ENCODE data around the gene VEGFC. TPM values are rescaled to one million over a fixed set of nuclear protein-coding genes. Genes with fewer than 3 reads are reported as not detected.

The VEGFC gene, protein sequence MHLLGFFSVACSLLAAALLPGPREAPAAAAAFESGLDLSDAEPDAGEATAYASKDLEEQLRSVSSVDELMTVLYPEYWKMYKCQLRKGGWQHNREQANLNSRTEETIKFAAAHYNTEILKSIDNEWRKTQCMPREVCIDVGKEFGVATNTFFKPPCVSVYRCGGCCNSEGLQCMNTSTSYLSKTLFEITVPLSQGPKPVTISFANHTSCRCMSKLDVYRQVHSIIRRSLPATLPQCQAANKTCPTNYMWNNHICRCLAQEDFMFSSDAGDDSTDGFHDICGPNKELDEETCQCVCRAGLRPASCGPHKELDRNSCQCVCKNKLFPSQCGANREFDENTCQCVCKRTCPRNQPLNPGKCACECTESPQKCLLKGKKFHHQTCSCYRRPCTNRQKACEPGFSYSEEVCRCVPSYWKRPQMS
- total RNA-seq (under 1 TPM in 2 of 5 donors, not detected in 3; 0.13 to 0.18 TPM), total RNA-seq (0 to 0.06 (median 0) reads per million in 29 experiments)
- total RNA-seq (2013), result 0.09 TPM

DNA sequence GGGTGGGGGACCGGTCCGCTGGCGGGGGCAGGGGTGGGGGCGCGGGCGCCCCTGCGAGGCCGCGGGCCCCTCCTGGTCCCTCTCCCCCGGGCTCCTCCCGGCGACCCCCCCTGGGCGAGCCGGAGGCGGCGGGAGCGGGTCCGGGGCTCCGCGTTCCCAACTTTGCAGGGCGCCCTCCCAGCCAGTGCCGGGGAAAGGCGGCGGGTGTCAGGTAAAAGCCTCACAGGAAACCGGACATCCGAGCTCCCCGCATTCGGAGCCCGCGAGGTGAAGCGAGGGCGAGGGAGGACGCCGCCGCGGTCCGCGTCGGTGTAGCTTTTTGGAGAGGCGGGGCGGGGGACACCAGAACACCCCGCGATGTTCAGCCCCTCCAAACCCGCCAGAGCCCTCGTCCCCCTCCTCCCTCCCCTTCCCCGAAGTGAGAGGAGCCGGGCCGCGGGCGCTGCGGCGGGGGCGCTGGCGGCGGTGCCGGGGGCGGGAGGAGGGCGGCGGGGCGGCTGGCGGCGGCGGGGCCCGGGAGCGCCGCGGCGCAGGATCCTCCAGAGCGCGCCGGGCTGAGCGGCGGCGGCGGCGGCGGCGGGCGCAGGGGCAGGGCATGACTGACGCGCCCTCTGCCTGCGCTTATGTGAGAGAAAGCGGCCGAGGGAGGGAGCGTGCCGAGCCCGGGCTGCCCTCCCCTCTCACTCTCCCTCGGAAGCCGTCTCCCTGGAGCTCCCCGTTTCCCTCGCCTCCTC is at the start of gene VEGFC:
TSS of gene VEGFC (minus strand) at position 597 of the 734 bp plus-strand sequence. CDS start 611 bp downstream, outside the sequence.
- H3K27ac Mint-ChIP-seq, result no peak within 1 kb of the TSS
- ATAC-seq (replicated peaks in 1 of 4) (peak in 2 of 4 experiments; percentile 20 to 35), DNase-seq (no peak)
- no peak within 1 kb of the TSS for H3K27ac ChIP-seq (ENCODE audit: low read length)
- H3K9me3 Mint-ChIP-seq, result no peaks in the 10 kb centered on the region
- no peaks in the 10 kb centered on the region for H3K36me3 Mint-ChIP-seq
- H3K4me1 ChIP-seq (ENCODE audit: control insufficient read depth in 1 of 2, extremely low read depth in 1 of 2, insufficient read depth in 2 of 2, low read length in 2 of 2), result no peaks in the 10 kb centered on the region
- H3K9me3 ChIP-seq, result no peaks in the 10 kb centered on the region
- 1% methylated on average over 81 of the region's 91 CpGs for WGBS (ENCODE audit: insufficient coverage)
- H3K27me3 Mint-ChIP-seq, result peaks cover 35 to 61% of the 10 kb centered on the region in 2 donors
- peaks cover 8 to 11% (median 9%) of the 10 kb centered on the region in 3 donors for H3K4me1 Mint-ChIP-seq
- H3K36me3 ChIP-seq (ENCODE audit: control insufficient read depth in 2 of 2, extremely low read depth in 1 of 2, insufficient read depth in 1 of 2, low read length in 1 of 2), result no peaks in the 10 kb centered on the region
- ChIA-PET CTCF (no interaction called here), POLR2A (no interaction called here)
- peak within 1 kb of the TSS; percentile 4 to 68 (median 25) for H3K4me3 Mint-ChIP-seq
- peak within 1 kb of the TSS in 1 of 2 donors; percentile 55 for H3K4me3 ChIP-seq (ENCODE audit: control insufficient read depth in 1 of 2, extremely low read depth in 1 of 2, low read length in 1 of 2)
- peaks cover 8 to 16% of the 10 kb centered on the region in 2 experiments for H3K27me3 ChIP-seq (replicated peaks in 1 of 2; ENCODE audit: control insufficient read depth in 2 of 2, extremely low read depth in 1 of 2, insufficient read depth in 2 of 2, low read length in 1 of 2)

DNA sequence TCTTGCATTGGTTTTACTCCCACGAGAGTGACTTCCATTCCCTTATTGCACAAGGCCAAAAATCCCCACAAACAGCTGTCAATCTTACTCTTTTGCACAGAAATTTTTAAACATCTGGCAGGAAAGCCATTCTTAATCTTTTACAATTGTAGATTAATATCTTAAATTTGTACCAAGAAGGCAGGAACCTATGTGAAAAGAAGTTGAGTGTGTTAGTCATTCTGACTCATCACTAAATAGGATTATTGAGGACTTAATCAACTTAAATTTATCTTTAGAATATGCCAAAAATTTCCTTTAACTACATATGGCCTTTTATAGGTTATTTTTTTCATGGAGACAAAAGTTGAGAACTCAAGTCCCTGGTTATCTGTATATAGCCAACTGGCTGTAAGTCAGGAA is 49.0 kb upstream of the VEGFC start:
- no peak overlapping the region for H3K27ac ChIP-seq (ENCODE audit: low read length)
- no CpG with 5 or more reads among the region's 1 CpG for WGBS (ENCODE audit: insufficient coverage)
- ATAC-seq (replicated peaks in 1 of 4) (no peak), DNase-seq (no peak)
- no peaks in the 10 kb centered on the region for H3K4me1 ChIP-seq (ENCODE audit: control insufficient read depth in 1 of 2, extremely low read depth in 1 of 2, insufficient read depth in 2 of 2, low read length in 2 of 2)
- Mint-ChIP-seq H3K27ac (no peak overlapping the region), H3K4me1 (no peaks in the 10 kb centered on the region), H3K4me3 (no peak overlapping the region), H3K27me3 (no peaks in the 10 kb centered on the region), H3K36me3 (no peaks in the 10 kb centered on the region), H3K9me3 (no peaks in the 10 kb centered on the region)
- no peaks in the 10 kb centered on the region for H3K27me3 ChIP-seq (replicated peaks in 1 of 2; ENCODE audit: control insufficient read depth in 2 of 2, extremely low read depth in 1 of 2, insufficient read depth in 2 of 2, low read length in 1 of 2)
- no peak overlapping the region for H3K4me3 ChIP-seq (ENCODE audit: control insufficient read depth in 1 of 2, extremely low read depth in 1 of 2, low read length in 1 of 2)
- H3K9me3 ChIP-seq, result no peaks in the 10 kb centered on the region
- ChIA-PET POLR2A (no interaction called here), CTCF (no interaction called here)
- H3K36me3 ChIP-seq (ENCODE audit: control insufficient read depth in 2 of 2, extremely low read depth in 1 of 2, insufficient read depth in 1 of 2, low read length in 1 of 2), result no peaks in the 10 kb centered on the region

DNA sequence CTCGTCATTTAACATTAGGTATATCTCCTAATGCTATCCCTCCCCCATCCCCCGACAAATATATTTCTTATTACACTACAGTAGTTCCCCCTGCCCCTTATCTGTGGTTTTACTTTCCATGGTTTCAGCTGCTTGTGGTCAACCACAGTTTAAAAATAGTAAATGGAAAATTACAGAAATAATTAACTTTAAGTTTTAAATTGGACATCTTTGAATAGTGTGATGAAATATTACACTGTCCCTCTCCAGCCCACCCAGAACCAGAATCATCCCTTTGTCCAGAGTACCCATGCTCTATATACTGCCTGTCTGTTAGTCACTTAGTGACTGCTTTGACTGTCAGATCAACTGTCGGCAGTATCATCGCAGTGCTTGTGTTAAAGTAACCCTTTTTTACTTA is 47.4 kb upstream of the VEGFC start:
- Mint-ChIP-seq H3K9me3 (no peaks in the 10 kb centered on the region), H3K36me3 (no peaks in the 10 kb centered on the region), H3K27me3 (no peaks in the 10 kb centered on the region), H3K4me3 (no peak overlapping the region), H3K27ac (no peak overlapping the region), H3K4me1 (no peaks in the 10 kb centered on the region)
- no peaks in the 10 kb centered on the region for H3K36me3 ChIP-seq (ENCODE audit: control insufficient read depth in 2 of 2, extremely low read depth in 1 of 2, insufficient read depth in 1 of 2, low read length in 1 of 2)
- ATAC-seq (replicated peaks in 1 of 4) (no peak), DNase-seq (no peak)
- POLR2A ChIA-PET, result no interaction called here
- no CpG with 5 or more reads among the region's 4 CpGs for WGBS (ENCODE audit: insufficient coverage)
- H3K27me3 ChIP-seq (replicated peaks in 1 of 2; ENCODE audit: control insufficient read depth in 2 of 2, extremely low read depth in 1 of 2, insufficient read depth in 2 of 2, low read length in 1 of 2), result no peaks in the 10 kb centered on the region
- H3K9me3 ChIP-seq, result no peaks in the 10 kb centered on the region
- H3K27ac ChIP-seq (ENCODE audit: low read length), result no peak overlapping the region
- no peaks in the 10 kb centered on the region for H3K4me1 ChIP-seq (ENCODE audit: control insufficient read depth in 1 of 2, extremely low read depth in 1 of 2, insufficient read depth in 2 of 2, low read length in 2 of 2)
- CTCF ChIA-PET, result no interaction called here
- H3K4me3 ChIP-seq (ENCODE audit: control insufficient read depth in 1 of 2, extremely low read depth in 1 of 2, low read length in 1 of 2), result no peak overlapping the region

DNA sequence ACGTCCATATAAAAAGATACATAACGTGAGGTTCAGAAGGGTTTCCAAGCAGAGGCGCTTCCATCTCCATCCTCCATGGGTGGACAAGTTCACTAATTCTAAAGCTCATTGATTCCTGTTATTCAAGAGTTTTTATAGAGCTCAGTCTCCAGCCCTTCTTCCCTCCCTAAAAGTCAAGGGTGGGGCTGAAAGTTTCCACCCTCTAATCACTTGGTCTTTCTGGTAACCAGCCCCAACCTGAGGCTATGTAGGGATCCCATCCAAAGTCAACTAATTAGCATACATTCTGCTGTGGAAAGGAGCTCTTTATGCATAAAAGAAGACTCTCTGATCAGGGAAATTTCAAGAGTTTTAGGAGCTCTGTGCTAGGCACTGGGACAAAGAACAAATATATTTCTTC is 46.9 kb upstream of the VEGFC start:
- ChIA-PET POLR2A (no interaction called here), CTCF (interaction anchor here in 1 of 2 donors (0.5 to 0.9 kb wide), 2 partner anchors 61 to 119 kb away, joined by 5 to 7 read pairs; no protein-coding TSS in a partner anchor)
- H3K27me3 ChIP-seq (replicated peaks in 1 of 2; ENCODE audit: control insufficient read depth in 2 of 2, extremely low read depth in 1 of 2, insufficient read depth in 2 of 2, low read length in 1 of 2), result no peaks in the 10 kb centered on the region
- H3K36me3 ChIP-seq (ENCODE audit: control insufficient read depth in 2 of 2, extremely low read depth in 1 of 2, insufficient read depth in 1 of 2, low read length in 1 of 2), result no peaks in the 10 kb centered on the region
- no CpG with 5 or more reads among the region's 3 CpGs for WGBS (ENCODE audit: insufficient coverage)
- H3K27ac Mint-ChIP-seq, result no peak overlapping the region
- H3K9me3 ChIP-seq, result no peaks in the 10 kb centered on the region
- no peaks in the 10 kb centered on the region for H3K27me3 Mint-ChIP-seq
- no peaks in the 10 kb centered on the region for H3K36me3 Mint-ChIP-seq
- H3K27ac ChIP-seq (ENCODE audit: low read length), result no peak overlapping the region
- ATAC-seq (replicated peaks in 1 of 4), result no peak
- no peak for DNase-seq
- H3K4me1 Mint-ChIP-seq, result no peaks in the 10 kb centered on the region
- no peaks in the 10 kb centered on the region for H3K9me3 Mint-ChIP-seq
- H3K4me3 Mint-ChIP-seq, result no peak overlapping the region
- no peaks in the 10 kb centered on the region for H3K4me1 ChIP-seq (ENCODE audit: control insufficient read depth in 1 of 2, extremely low read depth in 1 of 2, insufficient read depth in 2 of 2, low read length in 2 of 2)
- H3K4me3 ChIP-seq (ENCODE audit: control insufficient read depth in 1 of 2, extremely low read depth in 1 of 2, low read length in 1 of 2), result no peak overlapping the region

DNA sequence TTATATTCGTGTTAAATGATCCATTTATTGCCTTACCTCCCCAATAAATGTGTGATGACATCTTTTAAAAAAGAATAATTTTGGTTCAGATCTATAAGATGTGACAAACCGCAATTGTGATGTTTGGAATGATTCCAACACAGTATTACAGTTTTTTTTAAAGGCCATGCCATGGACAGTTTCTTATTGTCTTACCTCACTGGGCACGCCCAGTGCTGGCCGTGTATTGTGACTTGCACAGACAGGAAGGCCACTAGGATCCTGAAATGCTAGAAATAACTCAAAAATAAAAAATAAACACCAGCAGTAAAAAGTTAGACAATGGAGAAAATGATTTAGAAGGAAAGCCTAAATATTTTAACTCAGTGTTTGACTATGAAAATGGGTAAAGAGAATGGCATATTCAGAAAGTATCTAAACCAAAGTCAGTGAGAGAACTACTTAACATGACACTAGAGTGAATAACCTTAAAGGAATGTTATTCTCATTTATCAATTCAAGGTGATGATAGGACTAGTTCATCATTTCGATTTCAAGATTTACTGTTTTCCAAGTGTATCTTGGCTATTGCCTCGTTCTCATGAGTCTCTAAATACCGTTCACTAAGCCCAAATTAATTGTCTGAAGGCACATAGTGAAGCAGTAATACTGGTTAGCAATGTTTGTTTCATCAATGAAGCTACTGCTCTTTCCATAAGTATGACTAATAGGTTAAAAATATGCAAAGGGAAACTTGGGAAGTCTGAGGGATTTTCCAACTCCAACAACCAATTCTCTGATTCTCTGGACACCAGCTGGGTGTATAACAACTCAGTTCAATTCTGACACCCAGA is 46.1 kb upstream of the VEGFC start:
- ATAC-seq (replicated peaks in 1 of 4) (no peak), DNase-seq (no peak)
- H3K4me1 Mint-ChIP-seq, result no peaks in the 10 kb centered on the region
- H3K27me3 Mint-ChIP-seq, result no peaks in the 10 kb centered on the region
- no peaks in the 10 kb centered on the region for H3K9me3 ChIP-seq
- no peak overlapping the region for H3K4me3 ChIP-seq (ENCODE audit: control insufficient read depth in 1 of 2, extremely low read depth in 1 of 2, low read length in 1 of 2)
- H3K36me3 ChIP-seq (ENCODE audit: control insufficient read depth in 2 of 2, extremely low read depth in 1 of 2, insufficient read depth in 1 of 2, low read length in 1 of 2), result no peaks in the 10 kb centered on the region
- WGBS (ENCODE audit: insufficient coverage), result 40% methylated on average over 1 of the region's 7 CpGs
- ChIA-PET POLR2A (interaction anchor here in 1 of 2 donors (0.6 kb wide), 1 partner anchor 173 kb away, joined by 3 read pairs; no protein-coding TSS in a partner anchor), CTCF (interaction anchor here in 1 of 2 donors (0.5 to 0.9 kb wide), 2 partner anchors 61 to 118 kb away, joined by 5 to 7 read pairs; no protein-coding TSS in a partner anchor)
- no peaks in the 10 kb centered on the region for H3K36me3 Mint-ChIP-seq
- H3K27me3 ChIP-seq (replicated peaks in 1 of 2; ENCODE audit: control insufficient read depth in 2 of 2, extremely low read depth in 1 of 2, insufficient read depth in 2 of 2, low read length in 1 of 2), result no peaks in the 10 kb centered on the region
- H3K27ac Mint-ChIP-seq, result no peak overlapping the region
- H3K4me3 Mint-ChIP-seq, result no peak overlapping the region
- H3K4me1 ChIP-seq (ENCODE audit: control insufficient read depth in 1 of 2, extremely low read depth in 1 of 2, insufficient read depth in 2 of 2, low read length in 2 of 2), result no peaks in the 10 kb centered on the region
- no peak overlapping the region for H3K27ac ChIP-seq (ENCODE audit: low read length)
- H3K9me3 Mint-ChIP-seq, result no peaks in the 10 kb centered on the region
